ENCODE data around the gene UBAC2.

UBAC2 gene

DNA sequence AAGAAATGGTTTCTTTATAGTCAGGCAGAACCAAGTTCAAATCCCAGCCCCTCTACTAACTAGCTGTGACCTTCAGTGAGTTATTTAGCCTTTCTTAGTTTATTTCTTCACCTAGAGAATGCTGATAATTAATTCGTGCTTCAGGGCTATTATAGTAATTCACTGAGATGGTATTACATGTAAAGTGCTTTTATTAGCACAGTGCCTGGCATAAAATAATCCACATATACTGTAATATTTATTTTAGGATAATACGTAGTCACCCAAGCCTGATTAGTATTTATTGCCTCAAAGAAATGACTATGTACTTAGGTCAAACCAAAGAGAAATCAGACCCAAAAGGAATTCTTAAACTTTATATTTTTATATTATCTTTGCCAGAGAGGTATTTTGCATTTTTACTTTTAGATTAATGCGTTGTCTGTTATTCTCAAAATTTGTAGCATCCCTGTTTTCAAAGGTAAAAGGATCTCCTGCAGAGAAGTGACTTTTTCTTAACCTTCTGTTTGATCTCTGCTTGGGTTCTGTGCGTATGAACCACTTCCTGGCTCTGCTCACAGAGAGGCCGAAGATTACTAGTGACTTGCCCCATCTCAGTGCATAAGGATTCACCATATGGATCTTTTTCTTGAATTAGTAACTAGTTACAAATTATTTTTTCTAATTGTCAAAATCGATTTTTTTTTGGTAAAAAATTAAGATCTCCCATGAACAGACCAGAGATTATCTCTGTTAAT is 19.7 kb downstream of the UBAC2 start:
- Histone ChIP-seq H3K27me3 (ENCODE audit: insufficient read depth, poor library complexity, severe bottlenecking) (no peaks in the 10 kb centered on the region), H3K4me1 (ENCODE audit: insufficient read depth, poor library complexity, severe bottlenecking) (no peaks in the 10 kb centered on the region), H3K4me3 (ENCODE audit: severe bottlenecking) (no peak overlapping the region), H3K36me3 (ENCODE audit: low read depth) (no peaks in the 10 kb centered on the region), H3K9me3 (ENCODE audit: severe bottlenecking) (no peaks in the 10 kb centered on the region), H3K27ac (ENCODE audit: poor library complexity, severe bottlenecking) (no peak overlapping the region)
- TF ChIP-seq, protein P1, sequence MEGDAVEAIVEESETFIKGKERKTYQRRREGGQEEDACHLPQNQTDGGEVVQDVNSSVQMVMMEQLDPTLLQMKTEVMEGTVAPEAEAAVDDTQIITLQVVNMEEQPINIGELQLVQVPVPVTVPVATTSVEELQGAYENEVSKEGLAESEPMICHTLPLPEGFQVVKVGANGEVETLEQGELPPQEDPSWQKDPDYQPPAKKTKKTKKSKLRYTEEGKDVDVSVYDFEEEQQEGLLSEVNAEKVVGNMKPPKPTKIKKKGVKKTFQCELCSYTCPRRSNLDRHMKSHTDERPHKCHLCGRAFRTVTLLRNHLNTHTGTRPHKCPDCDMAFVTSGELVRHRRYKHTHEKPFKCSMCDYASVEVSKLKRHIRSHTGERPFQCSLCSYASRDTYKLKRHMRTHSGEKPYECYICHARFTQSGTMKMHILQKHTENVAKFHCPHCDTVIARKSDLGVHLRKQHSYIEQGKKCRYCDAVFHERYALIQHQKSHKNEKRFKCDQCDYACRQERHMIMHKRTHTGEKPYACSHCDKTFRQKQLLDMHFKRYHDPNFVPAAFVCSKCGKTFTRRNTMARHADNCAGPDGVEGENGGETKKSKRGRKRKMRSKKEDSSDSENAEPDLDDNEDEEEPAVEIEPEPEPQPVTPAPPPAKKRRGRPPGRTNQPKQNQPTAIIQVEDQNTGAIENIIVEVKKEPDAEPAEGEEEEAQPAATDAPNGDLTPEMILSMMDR (IDR thresholded peaks at IDR 0.05; ENCODE audit: poor library complexity, severe bottlenecking) = no peak
- DNase-seq (ENCODE audit: low spot score) = no peak
- no peak for ATAC-seq (ENCODE audit: low read depth)

DNA sequence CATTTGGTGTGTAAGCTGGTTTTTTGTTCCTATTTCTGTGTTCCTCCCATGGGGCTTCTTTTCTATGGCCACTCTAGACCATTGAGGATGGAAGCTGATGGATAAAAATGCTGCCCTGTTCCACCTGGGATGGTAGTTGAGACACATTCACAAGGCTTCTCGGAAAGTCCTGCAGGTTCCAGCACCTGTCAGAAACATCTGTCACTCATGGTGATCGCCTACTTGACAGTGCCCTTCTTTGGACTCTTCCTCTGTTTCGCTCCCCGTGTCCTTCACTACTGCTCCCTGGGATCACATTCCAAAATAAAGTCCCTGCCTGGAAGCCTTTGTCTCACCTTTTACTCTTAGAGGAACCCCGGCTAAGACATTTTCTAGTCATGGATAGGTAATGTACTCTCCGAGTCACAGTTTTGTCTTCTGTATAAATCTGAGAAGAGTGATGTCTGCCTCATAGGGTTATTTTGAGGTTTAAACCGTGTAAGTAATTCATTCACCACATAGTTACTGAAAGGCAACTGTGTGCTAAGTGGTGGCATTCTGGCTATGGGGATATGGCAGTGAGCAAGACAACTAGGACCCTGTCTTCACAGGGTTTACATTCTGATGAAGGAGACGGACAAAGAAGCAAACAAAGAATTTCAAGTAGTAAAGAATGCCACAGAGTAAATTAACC is 21.0 kb downstream of the UBAC2 start:
- no peaks in the 10 kb centered on the region for H3K27me3 ChIP-seq (ENCODE audit: insufficient read depth, poor library complexity, severe bottlenecking)
- no peak overlapping the region for H3K4me3 ChIP-seq (ENCODE audit: severe bottlenecking)
- no peak for ATAC-seq (ENCODE audit: low read depth)
- no peak overlapping the region for H3K27ac ChIP-seq (ENCODE audit: poor library complexity, severe bottlenecking)
- no peaks in the 10 kb centered on the region for H3K36me3 ChIP-seq (ENCODE audit: low read depth)
- H3K9me3 ChIP-seq (ENCODE audit: severe bottlenecking) = no peaks in the 10 kb centered on the region
- H3K4me1 ChIP-seq (ENCODE audit: insufficient read depth, poor library complexity, severe bottlenecking) = no peaks in the 10 kb centered on the region
- DNase-seq (ENCODE audit: low spot score) = no peak
- TF ChIP-seq, protein P1 (IDR thresholded peaks at IDR 0.05; ENCODE audit: poor library complexity, severe bottlenecking) = no peak

DNA sequence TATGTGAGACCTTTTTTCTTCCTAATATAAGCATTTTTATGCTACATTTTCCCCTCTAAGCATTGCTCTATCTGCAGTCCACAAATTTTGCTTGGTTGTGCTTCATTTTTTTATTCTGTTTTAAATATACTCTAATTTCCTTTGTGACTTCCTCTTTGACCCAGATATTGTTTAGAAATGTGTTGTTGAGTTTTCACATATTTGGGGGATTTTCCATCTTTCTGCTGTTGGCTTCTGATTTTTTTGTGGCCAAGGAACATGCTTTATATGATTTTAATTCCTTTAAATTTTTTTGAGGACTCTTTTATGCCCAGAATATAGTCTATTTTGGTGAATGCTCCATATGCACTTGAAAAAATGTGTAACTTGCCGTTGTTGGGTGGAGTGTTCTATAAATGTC is 22.9 kb downstream of the UBAC2 start:
- DNase-seq (ENCODE audit: low spot score) (no peak), ATAC-seq (ENCODE audit: low read depth) (no peak)
- Histone ChIP-seq H3K36me3 (ENCODE audit: low read depth) (no peaks in the 10 kb centered on the region), H3K4me1 (ENCODE audit: insufficient read depth, poor library complexity, severe bottlenecking) (peaks cover 10% of the 10 kb centered on the region), H3K27ac (ENCODE audit: poor library complexity, severe bottlenecking) (no peak overlapping the region), H3K4me3 (ENCODE audit: severe bottlenecking) (no peak overlapping the region), H3K9me3 (ENCODE audit: severe bottlenecking) (no peaks in the 10 kb centered on the region), H3K27me3 (ENCODE audit: insufficient read depth, poor library complexity, severe bottlenecking) (no peaks in the 10 kb centered on the region)
- TF ChIP-seq, protein P1 (IDR thresholded peaks at IDR 0.05; ENCODE audit: poor library complexity, severe bottlenecking) = no peak

DNA sequence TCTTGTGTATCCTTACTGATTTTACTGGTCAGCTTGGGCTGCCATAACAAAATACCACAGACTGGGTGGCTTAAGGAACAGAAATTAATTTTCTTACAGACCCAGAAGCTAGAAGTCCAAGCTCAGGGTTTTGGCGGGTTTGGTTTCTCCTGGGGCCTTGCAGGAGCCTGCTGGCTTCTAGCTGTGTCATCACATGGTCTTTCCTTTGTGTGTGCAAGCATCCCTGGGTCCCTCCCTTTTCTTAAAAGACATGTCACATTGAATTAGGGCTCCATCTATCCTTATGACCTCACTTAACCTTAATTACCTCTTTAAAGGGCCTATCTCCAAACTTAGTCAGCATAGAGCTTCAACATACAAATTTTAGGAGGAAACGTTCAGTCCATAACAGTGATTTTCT is 23.4 kb downstream of the UBAC2 start:
- DNase-seq (ENCODE audit: low spot score) = no peak
- H3K4me1 ChIP-seq (ENCODE audit: insufficient read depth, poor library complexity, severe bottlenecking) = peaks cover 14% of the 10 kb centered on the region
- TF ChIP-seq, protein P1 (IDR thresholded peaks at IDR 0.05; ENCODE audit: poor library complexity, severe bottlenecking) = no peak
- no peaks in the 10 kb centered on the region for H3K9me3 ChIP-seq (ENCODE audit: severe bottlenecking)
- no peaks in the 10 kb centered on the region for H3K27me3 ChIP-seq (ENCODE audit: insufficient read depth, poor library complexity, severe bottlenecking)
- H3K36me3 ChIP-seq (ENCODE audit: low read depth) = no peaks in the 10 kb centered on the region
- H3K4me3 ChIP-seq (ENCODE audit: severe bottlenecking) = no peak overlapping the region
- no peak overlapping the region for H3K27ac ChIP-seq (ENCODE audit: poor library complexity, severe bottlenecking)
- ATAC-seq (ENCODE audit: low read depth) = no peak

DNA sequence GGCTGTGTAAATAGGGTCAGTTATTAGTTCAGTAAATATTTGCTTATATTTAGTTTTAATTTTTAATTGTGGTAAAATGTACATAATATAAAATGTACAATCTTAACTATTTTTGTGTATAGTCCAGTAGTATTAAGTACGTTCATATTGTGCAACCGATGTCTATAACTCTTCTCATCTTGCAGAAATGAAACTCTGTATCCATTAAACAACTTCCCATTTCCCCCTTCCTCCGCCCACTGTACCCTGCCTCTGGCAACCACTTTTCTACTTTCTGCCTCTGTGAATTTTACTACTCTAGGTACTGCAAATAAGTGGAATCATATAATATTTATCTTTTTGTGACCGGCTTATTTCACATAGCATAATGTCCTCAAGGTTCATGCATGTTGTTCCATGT is 24.4 kb downstream of the UBAC2 start:
- H3K27me3 ChIP-seq (ENCODE audit: insufficient read depth, poor library complexity, severe bottlenecking) = no peaks in the 10 kb centered on the region
- H3K27ac ChIP-seq (ENCODE audit: poor library complexity, severe bottlenecking) = no peak overlapping the region
- no peak overlapping the region for H3K4me3 ChIP-seq (ENCODE audit: severe bottlenecking)
- no peak for ATAC-seq (ENCODE audit: low read depth)
- no peaks in the 10 kb centered on the region for H3K36me3 ChIP-seq (ENCODE audit: low read depth)
- H3K9me3 ChIP-seq (ENCODE audit: severe bottlenecking) = no peaks in the 10 kb centered on the region
- peaks cover 24% of the 10 kb centered on the region for H3K4me1 ChIP-seq (ENCODE audit: insufficient read depth, poor library complexity, severe bottlenecking)
- no peak for DNase-seq (ENCODE audit: low spot score)
- TF ChIP-seq, protein P1 (IDR thresholded peaks at IDR 0.05; ENCODE audit: poor library complexity, severe bottlenecking) = no peak
